ENCODE results near the gene BRAP. TPM values are rescaled to one million over a fixed set of nuclear protein-coding genes. Genes with fewer than 3 reads are reported as not detected.

BRAP gene
- total RNA-seq, 2 experiments from 2014 or later = 14.2 to 19.7 TPM

GRCh38 chr12:111687952-111688351 lies 2.2 kb upstream of the BRAP start:
- no peak overlapping the region for H3K4me2 ChIP-seq (ENCODE audit: low read length)
- no peaks in the 10 kb centered on the region for H3K9me3 ChIP-seq (ENCODE audit: low read length)
- intact Hi-C loops (cut with micrococcal nuclease; ENCODE audit: unreplicated experiment) = loop anchor here (1.0 to 10.0 kb wide), 5 partner anchors 42 to 283 kb away; partner anchors contain the start of gene SH2B3
- ChIA-PET POLR2A (interaction anchor here (0.6 kb wide), 1 partner anchor 20 kb away, joined by 4 read pairs; no protein-coding TSS in a partner anchor), CTCF (ENCODE audit: unreplicated experiment) (no interaction called here)
- H3K9me2 ChIP-seq (ENCODE audit: insufficient read depth, low read length) = no peaks in the 10 kb centered on the region
- peaks cover 24% of the 10 kb centered on the region for H3K4me1 ChIP-seq (ENCODE audit: insufficient read depth, low read length, poor library complexity, severe bottlenecking)
- H3K4me3 ChIP-seq (ENCODE audit: low read depth, low read length, poor library complexity, severe bottlenecking) = no peak overlapping the region
- no peak overlapping the region for H2AFZ ChIP-seq (ENCODE audit: low read length)
- peaks cover 11% of the 10 kb centered on the region; the same call in 1 of the 2 replicates for H4K20me1 ChIP-seq (ENCODE audit: insufficient read depth, low read length)
- TF ChIP-seq EZH2phosphoT487 (IDR thresholded peaks at IDR 0.05; ENCODE audit: borderline replicate concordance, low read depth, low read length) (no peak), CTCF (conservative IDR thresholded peaks at IDR 0.05; ENCODE audit: low read length) (no peak)
- BruUV-seq (replicated peaks) = no TSS peak
- peaks cover 5% of the 10 kb centered on the region for H3K36me3 ChIP-seq (ENCODE audit: insufficient read depth, low read length)
- no peak for DNase-seq (ENCODE audit: low spot score)
- H3K79me2 ChIP-seq (ENCODE audit: insufficient read depth, low read depth, low read length) = peaks cover 34% of the 10 kb centered on the region
- H3K27ac ChIP-seq (ENCODE audit: low read depth, low read length, poor library complexity, severe bottlenecking) = no peak overlapping the region

GRCh38 chr12:111687255-111687654 lies 1.5 kb upstream of the BRAP start:
- peak; percentile 77 for DNase-seq (ENCODE audit: low spot score)
- Histone ChIP-seq H3K4me2 (ENCODE audit: low read length) (peak overlapping the region; percentile 92), H3K9me2 (ENCODE audit: insufficient read depth, low read length) (no peaks in the 10 kb centered on the region), H3K9me3 (ENCODE audit: low read length) (no peaks in the 10 kb centered on the region), H4K20me1 (ENCODE audit: insufficient read depth, low read length) (peaks cover 11% of the 10 kb centered on the region; the same call in 1 of the 2 replicates), H3K36me3 (ENCODE audit: insufficient read depth, low read length) (peaks cover 12% of the 10 kb centered on the region), H3K79me2 (ENCODE audit: insufficient read depth, low read depth, low read length) (peaks cover 34% of the 10 kb centered on the region), H3K27ac (ENCODE audit: low read depth, low read length, poor library complexity, severe bottlenecking) (no peak overlapping the region), H2AFZ (ENCODE audit: low read length) (0 out of 2 replicates have a peak overlapping the region, but pooled peaks have one; percentile 75), H3K4me1 (ENCODE audit: insufficient read depth, low read length, poor library complexity, severe bottlenecking) (peaks cover 24% of the 10 kb centered on the region), H3K4me3 (ENCODE audit: low read depth, low read length, poor library complexity, severe bottlenecking) (peak overlapping the region; percentile 79)
- peak; percentile 91 for TF ChIP-seq CTCF (conservative IDR thresholded peaks at IDR 0.05; ENCODE audit: low read length)
- no peak for TF ChIP-seq EZH2phosphoT487 (IDR thresholded peaks at IDR 0.05; ENCODE audit: borderline replicate concordance, low read depth, low read length)
- CTCF ChIA-PET (ENCODE audit: unreplicated experiment) = no interaction called here
- POLR2A ChIA-PET = no interaction called here
- intact Hi-C loops (cut with micrococcal nuclease; ENCODE audit: unreplicated experiment) = loop anchor here (1.0 to 10.0 kb wide), 5 partner anchors 43 to 282 kb away; partner anchors contain the start of gene SH2B3
- BruUV-seq (replicated peaks) = no TSS peak

- Histone ChIP-seq H3K27ac (ENCODE audit: low read depth, low read length, poor library complexity, severe bottlenecking) (peak overlapping the region; percentile 63), H3K36me3 (ENCODE audit: insufficient read depth, low read length) (peaks cover 18% of the 10 kb centered on the region), H3K9me3 (ENCODE audit: low read length) (no peaks in the 10 kb centered on the region), H3K4me3 (ENCODE audit: low read depth, low read length, poor library complexity, severe bottlenecking) (peak overlapping the region; percentile 79), H2AFZ (ENCODE audit: low read length) (peak overlapping the region; percentile 75; the same call in 1 of the 2 replicates), H4K20me1 (ENCODE audit: insufficient read depth, low read length) (peaks cover 11% of the 10 kb centered on the region; the same call in 1 of the 2 replicates), H3K79me2 (ENCODE audit: insufficient read depth, low read depth, low read length) (peaks cover 34% of the 10 kb centered on the region), H3K4me1 (ENCODE audit: insufficient read depth, low read length, poor library complexity, severe bottlenecking) (peaks cover 24% of the 10 kb centered on the region), H3K9me2 (ENCODE audit: insufficient read depth, low read length) (no peaks in the 10 kb centered on the region), H3K4me2 (ENCODE audit: low read length) (peak overlapping the region; percentile 92)
- BruUV-seq (replicated peaks) = no TSS peak
- DNase-seq (ENCODE audit: low spot score) = peak; percentile 11
- intact Hi-C loops (cut with micrococcal nuclease; ENCODE audit: unreplicated experiment) = loop anchor here (1.0 to 10.0 kb wide), 6 partner anchors 44 to 282 kb away; partner anchors contain the start of gene SH2B3
- CTCF ChIA-PET (ENCODE audit: unreplicated experiment) = no interaction called here
- POLR2A ChIA-PET = interaction anchor here (0.5 to 1.4 kb wide), 3 partner anchors 8 to 103 kb away, joined by 3 to 5 read pairs (median 3); no protein-coding TSS in a partner anchor
- TF ChIP-seq CTCF (conservative IDR thresholded peaks at IDR 0.05; ENCODE audit: low read length) (no peak), EZH2phosphoT487 (IDR thresholded peaks at IDR 0.05; ENCODE audit: borderline replicate concordance, low read depth, low read length) (no peak)
These were observed 884 bp upstream of the BRAP start for GRCh38 chr12:111686574-111687105.

All from OCI-LY7 (cell line).